Smooth muscle cell of the brain vasculature (primary cell): ENCODE results near the gene LCP2.

Experiments
- DNase-seq: peaks from one replicate; pipeline ENCODE4 v3.0.0-alpha.2; 2012; ENCODE audit warnings: low read depth, low spot score

The LCP2 gene

GRCh38 chr5:170273968-170274710 is 23.4 kb downstream of the LCP2 start:
- no peak for DNase-seq

GRCh38 chr5:170270293-170271069 is 27.1 kb downstream of the LCP2 start:
- DNase-seq: no peak

GRCh38 chr5:170269579-170269978 is 28.0 kb downstream of the LCP2 start:
- no peak for DNase-seq

- no peak for DNase-seq
Observed at GRCh38 chr5:170268884-170269283, 28.7 kb downstream of the LCP2 start.

- DNase-seq: no peak
Observed at GRCh38 chr5:170268153-170268689, 29.4 kb downstream of the LCP2 start.

GRCh38 chr5:170267431-170268152 is 30.0 kb downstream of the LCP2 start:
- peak; percentile 50 for DNase-seq

- DNase-seq: no peak
Observed at GRCh38 chr5:170266570-170267381, 30.8 kb downstream of the LCP2 start.

- no peak for DNase-seq
Observed at GRCh38 chr5:170265522-170265921, 32.1 kb downstream of the LCP2 start.

GRCh38 chr5:170263906-170264305 is 33.7 kb downstream of the LCP2 start:
- DNase-seq: no peak

GRCh38 chr5:170262061-170263045 is 35.2 kb downstream of the LCP2 start:
- no peak for DNase-seq

- DNase-seq: no peak
Observed at GRCh38 chr5:170261528-170262043, 36.0 kb downstream of the LCP2 start.

- DNase-seq: no peak
Observed at GRCh38 chr5:170257370-170257769, 40.2 kb downstream of the LCP2 start.

GRCh38 chr5:170256571-170256970 is 41.0 kb downstream of the LCP2 start:
- DNase-seq: no peak

- DNase-seq: no peak
Observed at GRCh38 chr5:170254056-170254455, 43.5 kb downstream of the LCP2 start.

GRCh38 chr5:170252720-170253350 is 44.7 kb downstream of the LCP2 start:
- no peak for DNase-seq

- DNase-seq: no peak
Observed at GRCh38 chr5:170252109-170252508, 45.5 kb downstream of the LCP2 start.

GRCh38 chr5:170251462-170251861 is 46.1 kb downstream of the LCP2 start:
- no peak for DNase-seq

- DNase-seq: no peak
Observed at GRCh38 chr5:170250810-170251317, 46.7 kb downstream of the LCP2 start.

- DNase-seq: no peak
Observed at GRCh38 chr5:170249355-170249754, 48.2 kb downstream of the LCP2 start.
